GM23338 (cell line): ENCODE measurements around the gene FBRSL1. TPM values are rescaled to one million over a fixed set of nuclear protein-coding genes. Genes with fewer than 3 reads are reported as not detected.

Experiments
- ATAC-seq: fragments of 200-7000 bp; cut with Tn5 transposase; 3 replicates; pipeline ENCODE4 v1.9.1; 2020
- DNase-seq: peaks from one replicate; pipeline ENCODE4 v3.0.0-alpha.2; 2015; ENCODE audit warnings: low spot score
- H2AFZ ChIP-seq: fragments of 200-600 bp; sonication (generic); 2 replicates; pipeline ENCODE4 v1.8.0; 2016; ENCODE audit warnings: antibody characterized with exemption, mild to moderate bottlenecking, moderate library complexity
- H3F3A ChIP-seq: fragments of 200-600 bp; sonication (generic); replicated peaks from 2 replicates; pipeline ENCODE4 v1.8.0; 2017; ENCODE audit warnings: antibody characterized with exemption, mixed run types, low read depth
- H3K27ac ChIP-seq: fragments of 200-600 bp; sonication (generic); 2 replicates; pipeline ENCODE4 v1.6.1; 2016; ENCODE audit warnings: low read depth
- H3K27me3 ChIP-seq: fragments of 200-600 bp; sonication (generic); 2 replicates; pipeline ENCODE4 v1.8.0; 2016; ENCODE audit warnings: mild to moderate bottlenecking, mixed run types, moderate library complexity; ENCODE audit not compliant: insufficient read depth
- H3K36me3 ChIP-seq: fragments of 200-600 bp; sonication (generic); 2 replicates; pipeline ENCODE4 v1.8.0; 2016; ENCODE audit warnings: mild to moderate bottlenecking; ENCODE audit not compliant: insufficient read depth
- H3K4me1 ChIP-seq: fragments of 200-600 bp; sonication (generic); 2 replicates; pipeline ENCODE4 v1.8.0; 2016; ENCODE audit warnings: mild to moderate bottlenecking, moderate library complexity; ENCODE audit not compliant: insufficient read depth
- H3K4me2 ChIP-seq: fragments of 200-600 bp; sonication (generic); 2 replicates; pipeline ENCODE4 v1.7.1; 2017; ENCODE audit warnings: mixed run types
- H3K4me3 ChIP-seq: fragments of 200-600 bp; sonication (generic); 2 replicates; pipeline ENCODE4 v1.6.1; 2016; ENCODE audit warnings: mixed run types
- H3K79me2 ChIP-seq: fragments of 200-600 bp; sonication (generic); replicated peaks from 2 replicates; pipeline ENCODE4 v1.8.0; 2017; ENCODE audit warnings: mild to moderate bottlenecking; ENCODE audit not compliant: insufficient read depth
- H3K9me2 ChIP-seq: fragments of 200-600 bp; sonication (generic); 2 replicates; pipeline ENCODE4 v1.8.0; 2017; ENCODE audit not compliant: insufficient read depth
- H4K20me1 ChIP-seq: fragments of 200-600 bp; sonication (generic); replicated peaks from 2 replicates; pipeline ENCODE4 v1.8.0; 2017; ENCODE audit warnings: mild to moderate bottlenecking; ENCODE audit not compliant: insufficient read depth
- H3K27ac Mint-ChIP-seq: 2 replicates; pipeline ENCODE4 v1.8.0; 2020; ENCODE audit warnings: inconsistent platforms, mild to moderate bottlenecking, moderate library complexity, mixed read lengths
- H3K27me3 Mint-ChIP-seq: 3 replicates; pipeline ENCODE4 v1.8.0; 2022; ENCODE audit warnings: low read depth, mild to moderate bottlenecking, moderate library complexity, mixed read lengths, inconsistent platforms; ENCODE audit not compliant: insufficient read depth, poor library complexity
- H3K36me3 Mint-ChIP-seq: 3 replicates; pipeline ENCODE4 v1.8.0; 2021; ENCODE audit warnings: low read depth, mild to moderate bottlenecking, inconsistent platforms, moderate library complexity, mixed read lengths
- H3K4me1 Mint-ChIP-seq: 3 replicates; pipeline ENCODE4 v1.8.0; 2020; ENCODE audit warnings: mild to moderate bottlenecking, inconsistent platforms, mixed read lengths
- H3K4me3 Mint-ChIP-seq: 3 replicates; pipeline ENCODE4 v1.8.0; 2021; ENCODE audit warnings: moderate library complexity, mild to moderate bottlenecking, inconsistent platforms, mixed read lengths
- H3K9me3 Mint-ChIP-seq: 3 replicates; pipeline ENCODE4 v1.8.0; 2020; ENCODE audit warnings: moderate library complexity, mild to moderate bottlenecking, inconsistent platforms, mixed read lengths
- EZH2phosphoT487 ChIP-seq: fragments of 200-600 bp; sonication (generic); IDR thresholded peaks from one replicate; pipeline ENCODE4 v1.8.1; 2018; ENCODE audit warnings: antibody characterized with exemption; ENCODE audit not compliant: unreplicated experiment
- POLR2AphosphoS5 ChIP-seq: IDR thresholded peaks from 2 replicates; pipeline ENCODE4 v1.6.1; 2016; ENCODE audit warnings: antibody characterized with exemption, low read depth
- REST ChIP-seq: IDR thresholded peaks from one replicate; pipeline ENCODE4 v1.6.1; 2018; ENCODE audit warnings: antibody characterized with exemption; ENCODE audit not compliant: unreplicated experiment
- ZNF331 ChIP-seq: fragments of 250-450 bp; sonication (Bioruptor Pico); IDR thresholded peaks from 2 replicates; pipeline ENCODE4 v1.5.0; 2020; ENCODE audit warnings: low read depth, mild to moderate bottlenecking, moderate library complexity
- ZNF462 ChIP-seq: fragments of 250-450 bp; sonication (Bioruptor Pico); IDR thresholded peaks from 2 replicates; pipeline ENCODE4 v1.5.0; 2020; ENCODE audit warnings: mild to moderate bottlenecking, moderate library complexity
- polyA plus RNA-seq: library from polyadenylated mRNA; unstranded; fragments of >200 nt; fragmentation: Nextera tagmentation; extraction: Ambion mirVana; gene quantifications from 2 replicates; pipeline ENCODE4 v1.2.1, GENCODE V29; 2016
- total RNA-seq: library from RNA; depleted of rRNA; stranded (reverse); fragments of >200 nt; shearing (Covaris generic); gene quantifications from 2 replicates; pipeline ENCODE4 v1.2.3, GENCODE V29; 2014
- TF ChIP-seq, protein P1 (sequence below), 2 experiments: fragments of 200-600 bp in 1 of 2; sonication (generic) in 1 of 2; conservative IDR thresholded peaks; 2 replicates each; pipeline versions ENCODE4 v1.5.1 to v1.6.1; 2016 to 2017; ENCODE audit warnings: antibody characterized with exemption in 2 of 2, low read depth in 2 of 2, mild to moderate bottlenecking in 2 of 2, moderate library complexity in 1 of 2
- TF ChIP-seq, protein P2 (sequence below): IDR thresholded peaks from 2 replicates; pipeline ENCODE4 v1.6.1; 2016; ENCODE audit warnings: antibody characterized with exemption

Gene FBRSL1
- total and polyA plus RNA-seq, 2 experiments from 2014 or later, result 37.8 to 89.8 TPM

DNA sequence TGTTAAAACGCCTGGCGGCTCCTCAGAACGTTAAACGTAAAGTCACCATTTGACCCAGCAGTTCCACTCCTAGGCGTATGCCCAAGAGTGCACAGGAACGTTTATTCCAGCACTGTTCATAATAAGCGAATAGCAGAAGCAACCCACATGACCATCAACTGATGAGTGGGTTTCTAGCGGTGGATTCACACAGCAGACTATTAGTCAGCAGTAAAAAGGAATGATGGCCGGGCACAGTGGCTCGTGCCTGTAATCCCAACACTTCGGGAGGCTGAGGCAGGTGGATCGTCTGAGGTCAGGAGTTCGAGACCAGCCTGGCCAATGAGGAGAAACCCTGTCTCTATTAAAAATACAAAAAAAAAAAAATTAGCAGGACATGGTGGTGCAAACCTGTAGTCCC, 22.4 kb upstream of the FBRSL1 start:
- TF ChIP-seq POLR2AphosphoS5 (no peak), EZH2phosphoT487 (no peak), ZNF462 (CRISPR knock-in tag) (no peak), REST (no peak), ZNF331 (CRISPR knock-in tag) (no peak)
- TF ChIP-seq, protein P1, sequence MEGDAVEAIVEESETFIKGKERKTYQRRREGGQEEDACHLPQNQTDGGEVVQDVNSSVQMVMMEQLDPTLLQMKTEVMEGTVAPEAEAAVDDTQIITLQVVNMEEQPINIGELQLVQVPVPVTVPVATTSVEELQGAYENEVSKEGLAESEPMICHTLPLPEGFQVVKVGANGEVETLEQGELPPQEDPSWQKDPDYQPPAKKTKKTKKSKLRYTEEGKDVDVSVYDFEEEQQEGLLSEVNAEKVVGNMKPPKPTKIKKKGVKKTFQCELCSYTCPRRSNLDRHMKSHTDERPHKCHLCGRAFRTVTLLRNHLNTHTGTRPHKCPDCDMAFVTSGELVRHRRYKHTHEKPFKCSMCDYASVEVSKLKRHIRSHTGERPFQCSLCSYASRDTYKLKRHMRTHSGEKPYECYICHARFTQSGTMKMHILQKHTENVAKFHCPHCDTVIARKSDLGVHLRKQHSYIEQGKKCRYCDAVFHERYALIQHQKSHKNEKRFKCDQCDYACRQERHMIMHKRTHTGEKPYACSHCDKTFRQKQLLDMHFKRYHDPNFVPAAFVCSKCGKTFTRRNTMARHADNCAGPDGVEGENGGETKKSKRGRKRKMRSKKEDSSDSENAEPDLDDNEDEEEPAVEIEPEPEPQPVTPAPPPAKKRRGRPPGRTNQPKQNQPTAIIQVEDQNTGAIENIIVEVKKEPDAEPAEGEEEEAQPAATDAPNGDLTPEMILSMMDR (conservative IDR thresholded peaks at IDR 0.05; ENCODE audit: low read depth in 2 of 2), result no peak
- TF ChIP-seq, protein P2, sequence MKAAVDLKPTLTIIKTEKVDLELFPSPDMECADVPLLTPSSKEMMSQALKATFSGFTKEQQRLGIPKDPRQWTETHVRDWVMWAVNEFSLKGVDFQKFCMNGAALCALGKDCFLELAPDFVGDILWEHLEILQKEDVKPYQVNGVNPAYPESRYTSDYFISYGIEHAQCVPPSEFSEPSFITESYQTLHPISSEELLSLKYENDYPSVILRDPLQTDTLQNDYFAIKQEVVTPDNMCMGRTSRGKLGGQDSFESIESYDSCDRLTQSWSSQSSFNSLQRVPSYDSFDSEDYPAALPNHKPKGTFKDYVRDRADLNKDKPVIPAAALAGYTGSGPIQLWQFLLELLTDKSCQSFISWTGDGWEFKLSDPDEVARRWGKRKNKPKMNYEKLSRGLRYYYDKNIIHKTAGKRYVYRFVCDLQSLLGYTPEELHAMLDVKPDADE, result no peak
- Histone ChIP-seq H3K79me2 (no peaks in the 10 kb centered on the region), H2AFZ (no peak overlapping the region), H3K4me1 (peaks cover 4% of the 10 kb centered on the region; the same call in 1 of the 2 replicates), H3K36me3 (no peaks in the 10 kb centered on the region), H3K27ac (no peak overlapping the region), H3K9me2 (0 out of 2 replicates have a peak, but pooled peaks cover 4% of the 10 kb centered on the region), H3K4me2 (no peak overlapping the region), H3K4me3 (no peak overlapping the region), H4K20me1 (no peaks in the 10 kb centered on the region), H3K27me3 (peaks cover 31% of the 10 kb centered on the region), H3F3A (0 out of 2 replicates have a peak, but pooled peaks cover 3% of the 10 kb centered on the region)
- no peak overlapping the region for H3K27ac Mint-ChIP-seq
- no peak for ATAC-seq
- peaks cover 5% of the 10 kb centered on the region; the same call in 2 of the 3 replicates for H3K36me3 Mint-ChIP-seq
- H3K9me3 Mint-ChIP-seq, result peaks cover 17% of the 10 kb centered on the region
- H3K4me3 Mint-ChIP-seq, result no peak overlapping the region
- DNase-seq, result no peak
- peaks cover 25% of the 10 kb centered on the region for H3K27me3 Mint-ChIP-seq
- H3K4me1 Mint-ChIP-seq, result peaks cover 14% of the 10 kb centered on the region
